Measurements from ENCODE around the gene PRKN. TPM values are rescaled to one million over a fixed set of nuclear protein-coding genes. Genes with fewer than 3 reads are reported as not detected.

The PRKN gene
- total RNA-seq, 1 donor from 2014 or later: 9.3 TPM

- DNase-seq (ENCODE audit: low spot score): no peak
Measured at GRCh38 chr6:161548713-161549296, 1178.8 kb downstream of the PRKN start.

- no peak for DNase-seq (ENCODE audit: low spot score)
Measured at GRCh38 chr6:161547617-161548016, 1179.9 kb downstream of the PRKN start.

GRCh38 chr6:161546632-161547031, 1180.9 kb downstream of the PRKN start:
- DNase-seq (ENCODE audit: low spot score): no peak

GRCh38 chr6:161545741-161546140, 1181.8 kb downstream of the PRKN start:
- DNase-seq (ENCODE audit: low spot score): no peak

- DNase-seq (ENCODE audit: low spot score): no peak
Measured at GRCh38 chr6:161544801-161545480, 1182.6 kb downstream of the PRKN start.

GRCh38 chr6:161543684-161544309, 1183.8 kb downstream of the PRKN start:
- no peak for DNase-seq (ENCODE audit: low spot score)

GRCh38 chr6:161542346-161542980, 1185.1 kb downstream of the PRKN start:
- DNase-seq (ENCODE audit: low spot score): no peak

GRCh38 chr6:161540532-161540931, 1187.0 kb downstream of the PRKN start:
- DNase-seq (ENCODE audit: low spot score): no peak

GRCh38 chr6:161536224-161536630, 1191.3 kb downstream of the PRKN start:
- DNase-seq (ENCODE audit: low spot score): no peak

- DNase-seq (ENCODE audit: low spot score): no peak
Measured at GRCh38 chr6:161534264-161534873, 1193.2 kb downstream of the PRKN start.

- DNase-seq (ENCODE audit: low spot score): no peak
Measured at GRCh38 chr6:161533266-161533665, 1194.3 kb downstream of the PRKN start.

- no peak for DNase-seq (ENCODE audit: low spot score)
Measured at GRCh38 chr6:161532536-161532935, 1195.0 kb downstream of the PRKN start.

- DNase-seq (ENCODE audit: low spot score): no peak
Measured at GRCh38 chr6:161526794-161527193, 1200.8 kb downstream of the PRKN start.

- DNase-seq (ENCODE audit: low spot score): no peak
Measured at GRCh38 chr6:161523362-161523761, 1204.2 kb downstream of the PRKN start.

- no peak for DNase-seq (ENCODE audit: low spot score)
Measured at GRCh38 chr6:161522276-161522675, 1205.3 kb downstream of the PRKN start.

GRCh38 chr6:161511447-161512095, 1216.0 kb downstream of the PRKN start:
- no peak for DNase-seq (ENCODE audit: low spot score)

GRCh38 chr6:161508341-161508740, 1219.2 kb downstream of the PRKN start:
- no peak for DNase-seq (ENCODE audit: low spot score)

GRCh38 chr6:161507375-161507774, 1220.2 kb downstream of the PRKN start:
- no peak for DNase-seq (ENCODE audit: low spot score)

GRCh38 chr6:161503570-161503969, 1224.0 kb downstream of the PRKN start:
- DNase-seq (ENCODE audit: low spot score): no peak

- DNase-seq (ENCODE audit: low spot score): no peak
Measured at GRCh38 chr6:161498881-161499280, 1228.7 kb downstream of the PRKN start.

- no peak for DNase-seq (ENCODE audit: low spot score)
Measured at GRCh38 chr6:161498359-161498758, 1229.2 kb downstream of the PRKN start.

- no peak for DNase-seq (ENCODE audit: low spot score)
Measured at GRCh38 chr6:161496941-161497340, 1230.6 kb downstream of the PRKN start.

Measured in mucosa of gallbladder (tissue), 1 donor.